Diencephalon (tissue), 1 donor: ENCODE measurements around the gene LRIT3. TPM values are rescaled to one million over a fixed set of nuclear protein-coding genes. Genes with fewer than 3 reads are reported as not detected.

Experiments used
- total RNA-seq: library from RNA; depleted of rRNA; stranded (reverse); fragments of >200 nt; gene quantifications from one replicate; pipeline ENCODE4 v1.2.3, GENCODE V29; 2014

The LRIT3 gene, protein sequence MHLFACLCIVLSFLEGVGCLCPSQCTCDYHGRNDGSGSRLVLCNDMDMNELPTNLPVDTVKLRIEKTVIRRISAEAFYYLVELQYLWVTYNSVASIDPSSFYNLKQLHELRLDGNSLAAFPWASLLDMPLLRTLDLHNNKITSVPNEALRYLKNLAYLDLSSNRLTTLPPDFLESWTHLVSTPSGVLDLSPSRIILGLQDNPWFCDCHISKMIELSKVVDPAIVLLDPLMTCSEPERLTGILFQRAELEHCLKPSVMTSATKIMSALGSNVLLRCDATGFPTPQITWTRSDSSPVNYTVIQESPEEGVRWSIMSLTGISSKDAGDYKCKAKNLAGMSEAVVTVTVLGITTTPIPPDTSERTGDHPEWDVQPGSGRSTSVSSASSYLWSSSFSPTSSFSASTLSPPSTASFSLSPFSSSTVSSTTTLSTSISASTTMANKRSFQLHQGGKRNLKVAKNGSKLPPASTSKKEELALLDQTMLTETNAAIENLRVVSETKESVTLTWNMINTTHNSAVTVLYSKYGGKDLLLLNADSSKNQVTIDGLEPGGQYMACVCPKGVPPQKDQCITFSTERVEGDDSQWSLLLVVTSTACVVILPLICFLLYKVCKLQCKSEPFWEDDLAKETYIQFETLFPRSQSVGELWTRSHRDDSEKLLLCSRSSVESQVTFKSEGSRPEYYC
- 0.23 TPM for total RNA-seq

DNA sequence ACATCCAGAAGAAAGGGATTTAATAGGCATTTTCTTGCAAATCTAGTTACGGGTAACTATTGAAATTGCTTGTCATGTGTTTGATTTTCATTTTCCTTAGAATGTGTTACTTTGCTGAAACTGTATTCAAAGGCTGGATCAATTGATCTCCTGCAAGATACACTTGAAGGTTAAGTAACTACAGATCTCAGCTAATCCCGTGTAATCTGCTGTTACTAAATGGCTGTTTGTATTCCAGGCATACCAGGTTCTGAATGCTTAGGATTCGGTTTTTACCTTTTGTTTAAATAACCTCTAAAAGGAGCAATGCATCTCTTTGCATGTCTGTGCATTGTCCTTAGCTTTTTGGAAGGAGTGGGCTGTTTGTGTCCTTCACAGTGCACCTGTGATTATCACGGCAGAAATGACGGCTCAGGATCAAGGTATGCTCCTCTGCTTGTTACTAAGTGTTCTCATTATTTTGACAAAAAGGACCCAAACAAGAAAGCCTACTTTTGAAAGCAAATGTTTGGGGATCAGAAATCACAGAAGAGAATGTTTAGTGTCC, at the start of gene LRIT3:
Gene LRIT3 (plus strand): TSS at position 212 of the 547 bp plus-strand sequence. CDS start 95 bp downstream, at position 307.

DNA sequence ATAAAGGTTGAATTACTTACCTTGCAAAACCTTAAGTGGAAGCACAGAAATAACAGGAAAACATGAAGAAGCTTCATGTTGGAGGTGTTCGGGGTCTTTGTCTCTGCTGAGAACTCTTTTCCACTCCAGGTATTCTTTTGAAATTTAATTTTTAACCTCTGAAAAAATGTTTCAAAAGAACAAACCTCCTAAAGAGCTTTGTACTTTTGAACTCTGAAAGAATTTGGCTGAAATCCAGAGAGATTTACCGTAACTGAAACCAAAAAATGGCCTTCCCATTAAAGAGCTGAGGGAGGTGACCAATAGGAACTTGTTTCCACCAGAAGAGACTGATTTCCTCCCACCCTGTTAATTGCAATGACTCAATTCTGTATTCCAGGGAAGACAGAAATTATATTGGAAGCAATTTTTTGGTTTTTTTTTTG, 46.0 kb upstream of the LRIT3 start, which contains the start of gene CFI:
Gene CFI (minus strand): TSS at position 105 of the 425 bp plus-strand sequence. CDS start 28 bp downstream, at position 77.

DNA sequence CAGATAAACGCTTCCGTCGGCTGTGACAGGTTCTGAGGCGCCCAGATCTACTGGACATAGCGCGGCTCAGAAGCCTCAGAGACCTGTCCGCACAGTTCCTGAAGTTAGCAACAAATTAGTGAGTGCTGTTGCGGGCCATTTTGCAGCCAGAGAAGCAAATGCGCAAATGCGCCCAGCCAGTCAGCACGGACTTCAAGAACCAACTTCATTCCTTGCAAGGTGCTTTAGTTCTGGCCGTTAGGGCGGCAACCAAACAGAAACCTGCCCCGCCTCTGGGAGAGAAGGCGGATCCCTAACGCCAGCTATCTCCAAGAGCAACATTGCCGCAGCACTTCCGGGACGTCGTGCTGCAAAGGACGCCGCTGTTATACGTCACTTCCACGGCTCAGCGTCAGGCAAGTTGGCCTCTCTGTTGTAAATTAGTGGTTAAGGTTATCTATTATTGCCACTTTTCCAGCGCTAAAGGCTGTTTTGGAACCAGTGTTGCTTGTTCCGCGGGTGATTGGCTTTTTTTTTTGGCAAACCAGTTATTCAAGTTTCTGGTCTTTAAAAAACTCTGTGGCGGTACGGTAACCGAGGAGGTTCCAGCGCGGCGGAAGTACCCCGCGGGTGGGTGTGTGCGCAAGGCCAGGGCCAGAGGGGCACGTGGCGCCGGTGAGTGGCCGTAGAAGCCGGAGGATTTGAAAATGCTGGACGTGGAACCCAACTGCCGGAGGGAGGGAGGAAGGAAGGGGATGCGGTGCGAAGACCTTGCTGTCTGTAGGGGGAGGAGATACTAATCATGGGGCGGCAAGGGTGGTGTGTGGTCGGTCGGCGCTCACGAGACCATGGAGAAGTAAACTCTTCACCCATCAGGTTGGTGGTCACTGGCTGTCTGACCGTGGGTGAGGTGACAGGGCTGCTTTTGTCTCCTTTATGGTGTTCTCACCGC, 32.5 kb upstream of the LRIT3 start, which contains the start of gene GAR1:
Gene GAR1 (plus strand): TSS at position 612 of the 931 bp plus-strand sequence. CDS start 403 bp downstream, outside the sequence.

DNA sequence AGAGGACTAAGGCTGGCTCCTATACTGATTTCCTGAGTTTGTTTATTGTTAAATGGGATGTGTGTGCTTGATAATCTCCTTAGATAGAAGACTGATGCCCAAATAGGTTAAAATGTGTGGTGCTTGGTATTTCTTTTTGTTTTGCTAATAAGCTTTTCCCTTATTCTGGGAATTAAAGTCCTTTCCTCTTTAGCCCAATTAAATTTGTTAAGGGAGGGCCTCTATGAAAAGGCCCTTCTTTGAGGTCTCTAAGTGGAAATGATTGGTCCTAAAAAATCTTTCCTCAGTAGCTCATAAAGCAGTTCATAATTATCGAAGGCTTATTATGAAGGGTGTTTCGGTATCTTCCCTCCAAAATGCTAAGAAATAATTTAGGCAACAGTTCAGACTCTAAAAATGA, 20.2 kb upstream of the LRIT3 start, which contains the start of gene RRH:
Gene RRH (plus strand): TSS at position 301 of the 400 bp plus-strand sequence. CDS start 56 bp downstream, at position 357.

DNA sequence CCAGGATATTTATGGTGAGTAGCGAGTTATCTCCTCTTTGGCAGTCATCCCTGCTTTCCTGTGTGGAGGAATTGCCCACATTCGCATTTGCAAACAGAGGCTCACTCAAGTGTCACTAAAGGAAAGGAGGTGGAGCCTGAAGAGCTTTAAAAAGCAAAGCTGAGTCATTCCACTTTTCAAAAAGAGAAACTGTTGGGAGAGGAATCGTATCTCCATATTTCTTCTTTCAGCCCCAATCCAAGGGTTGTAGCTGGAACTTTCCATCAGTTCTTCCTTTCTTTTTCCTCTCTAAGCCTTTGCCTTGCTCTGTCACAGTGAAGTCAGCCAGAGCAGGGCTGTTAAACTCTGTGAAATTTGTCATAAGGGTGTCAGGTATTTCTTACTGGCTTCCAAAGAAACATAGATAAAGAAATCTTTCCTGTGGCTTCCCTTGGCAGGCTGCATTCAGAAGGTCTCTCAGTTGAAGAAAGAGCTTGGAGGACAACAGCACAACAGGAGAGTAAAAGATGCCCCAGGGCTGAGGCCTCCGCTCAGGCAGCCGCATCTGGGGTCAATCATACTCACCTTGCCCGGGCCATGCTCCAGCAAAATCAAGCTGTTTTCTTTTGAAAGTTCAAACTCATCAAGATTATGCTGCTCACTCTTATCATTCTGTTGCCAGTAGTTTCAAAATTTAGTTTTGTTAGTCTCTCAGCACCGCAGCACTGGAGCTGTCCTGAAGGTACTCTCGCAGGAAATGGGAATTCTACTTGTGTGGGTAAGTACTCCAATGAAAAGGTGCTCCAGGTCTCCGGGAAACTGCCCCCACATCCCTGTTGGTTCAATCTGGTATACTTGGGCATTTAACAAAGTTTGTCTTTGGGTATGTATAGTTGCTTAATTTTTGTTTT, 65.0 kb downstream of the LRIT3 start, which contains the start of gene EGF:
Gene EGF (plus strand): TSS at position 178 of the 890 bp plus-strand sequence. CDS start 453 bp downstream, at position 631.

Other genes with a start within 250 kb of the LRIT3 start
- gene CASP6, start 144.7 kb upstream of the LRIT3 start, total RNA-seq = 10.6 TPM
- 44.8 TPM for gene PLA2G12A, start 118.0 kb upstream of the LRIT3 start, total RNA-seq
- 5.1 TPM for gene CFI, start 46.1 kb upstream of the LRIT3 start, total RNA-seq
- gene GAR1, start 32.3 kb upstream of the LRIT3 start, total RNA-seq = 6.2 TPM
- gene RRH, start 20.1 kb upstream of the LRIT3 start, total RNA-seq = 0.46 TPM
- gene EGF, start 64.8 kb downstream of the LRIT3 start, total RNA-seq = 0.92 TPM